Left cardiac atrium (tissue), 4 donors: Measurements from ENCODE around the gene GFOD2. TPM values are rescaled to one million over a fixed set of nuclear protein-coding genes. Genes with fewer than 3 reads are reported as not detected.

ENCODE experiments used
- ATAC-seq, 2 donors: fragments of 200-7000 bp; cut with Tn5 transposase; one replicate each; pipeline ENCODE4 v1.9.1; 2020; ENCODE audit warnings: mild to moderate bottlenecking in 2 of 2, moderate library complexity in 2 of 2
- DNase-seq: peaks from one replicate; pipeline ENCODE4 v3.0.0-alpha.2; 2020
- intact Hi-C, 2 donors: fragments of 100-400 bp; cut with DNase I; formaldehyde crosslinking; loops; one replicate each; pipeline versions ENCODE4 v1.14.1 to v1.15.1; 2022 to 2023
- total RNA-seq, 2 donors: library from RNA; stranded (reverse); fragmentation: NEBNext Ultra II Directional; extraction: Animal tissue kit (Norgen Biotek cat#: 25700); gene quantifications; one replicate each; pipeline ENCODE4 v1.2.1, GENCODE V29; 2021
- donor health status: DM: no; HTN: yes; CAD: no.
- donor health status: DM: no; HTN: yes; CAD: no; lungs with severe emphysema.
- donor health status: DM: yes; HTN: yes; CAD: no.
- donor health status: Dilated cardiomyopathy.

Gene GFOD2
- total RNA-seq, 2 donors from 2014 or later: 10.1 to 11.7 TPM

DNA sequence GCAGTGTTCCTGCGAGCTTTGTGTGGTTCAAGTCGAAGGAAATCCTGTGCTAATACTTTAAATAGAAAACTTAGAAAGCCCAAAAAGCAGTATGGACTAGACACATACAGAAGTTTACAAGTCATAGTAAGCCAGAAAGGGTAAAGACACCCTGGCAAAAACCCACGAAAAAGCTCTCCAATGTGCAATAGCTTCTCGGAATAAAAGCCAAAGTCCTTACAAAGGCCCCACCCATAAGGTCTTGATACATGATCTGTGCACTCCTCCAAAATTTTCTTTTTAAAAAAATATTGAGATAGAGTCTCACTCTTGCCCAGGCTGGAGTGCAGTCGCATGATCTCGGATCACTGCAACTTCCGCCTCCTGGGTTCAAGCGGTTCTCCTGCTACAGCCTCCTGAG is 42.2 kb downstream of the GFOD2 start:
- intact Hi-C loops: loop anchor here (10.0 kb wide), 2 partner anchors 138 to 248 kb away; no protein-coding TSS in a partner anchor
- DNase-seq: no peak
- ATAC-seq: no peak

DNA sequence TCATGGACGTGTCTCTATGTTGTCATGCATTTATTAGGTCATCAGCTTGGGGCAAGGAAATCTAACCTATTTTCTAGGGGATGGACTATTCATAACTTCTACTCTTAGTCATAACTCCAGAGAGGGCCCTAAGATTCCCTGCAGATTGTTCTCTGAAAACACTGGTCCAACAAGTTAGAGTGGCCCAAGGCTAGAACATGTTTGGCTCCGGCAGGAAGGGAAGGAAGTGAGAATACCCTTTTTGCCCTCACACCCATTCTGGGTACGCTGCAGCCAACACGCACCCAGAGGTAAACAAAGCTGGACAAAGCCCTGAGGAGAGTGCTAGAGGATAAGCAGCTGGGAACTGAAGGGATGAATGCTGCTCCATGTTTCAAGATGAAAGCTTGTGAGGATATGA is 42.6 kb downstream of the GFOD2 start:
- intact Hi-C loops: loop anchor here (10.0 kb wide), 2 partner anchors 138 to 248 kb away; no protein-coding TSS in a partner anchor
- ATAC-seq (no peak), DNase-seq (no peak)

DNA sequence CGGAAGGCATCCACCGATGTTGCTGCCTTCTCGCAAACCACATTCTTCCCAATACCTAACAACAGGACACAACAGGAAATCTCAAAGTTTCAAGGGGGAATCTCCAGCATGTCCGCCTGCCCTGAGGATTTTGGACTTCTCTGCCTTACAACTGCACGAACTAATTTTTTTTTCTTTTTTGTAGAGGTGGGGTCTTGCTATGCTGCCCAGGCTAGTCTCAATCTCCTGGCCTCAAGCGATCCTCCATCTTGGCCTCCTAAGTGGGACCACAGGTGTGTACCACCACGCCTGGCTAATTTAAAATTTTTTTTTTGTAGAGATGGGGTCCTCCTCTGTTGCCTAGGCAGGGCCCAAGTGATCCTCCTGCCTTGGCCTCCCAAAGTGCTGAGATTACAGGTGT is 43.1 kb downstream of the GFOD2 start:
- ATAC-seq: no peak
- intact Hi-C loops: loop anchor here (10.0 kb wide), 2 partner anchors 139 to 249 kb away; no protein-coding TSS in a partner anchor

DNA sequence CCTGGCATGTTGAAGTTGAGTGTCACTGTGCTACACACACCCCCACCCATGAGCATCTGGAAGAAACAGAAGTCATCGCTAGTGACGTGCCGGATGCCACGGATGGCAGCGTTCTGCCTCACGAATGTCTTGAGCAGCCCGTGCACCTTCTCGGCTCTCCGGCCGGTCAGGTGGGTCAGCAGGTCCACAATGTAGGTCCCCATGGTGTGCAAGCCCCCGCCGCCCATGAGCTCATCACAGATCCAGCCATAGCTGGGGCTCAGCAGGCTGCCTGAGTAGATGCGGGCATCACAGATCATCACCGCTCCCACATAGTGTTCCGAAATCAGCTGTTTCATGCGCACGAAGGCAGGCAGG is 43.6 kb downstream of the GFOD2 start:
- intact Hi-C loops: loop anchor here (10.0 kb wide), 2 partner anchors 139 to 249 kb away; no protein-coding TSS in a partner anchor
- DNase-seq (no peak), ATAC-seq (no peak)

More for the DNA sequence above, 43.1 kb downstream of the GFOD2 start:
- no peak for DNase-seq

DNA sequence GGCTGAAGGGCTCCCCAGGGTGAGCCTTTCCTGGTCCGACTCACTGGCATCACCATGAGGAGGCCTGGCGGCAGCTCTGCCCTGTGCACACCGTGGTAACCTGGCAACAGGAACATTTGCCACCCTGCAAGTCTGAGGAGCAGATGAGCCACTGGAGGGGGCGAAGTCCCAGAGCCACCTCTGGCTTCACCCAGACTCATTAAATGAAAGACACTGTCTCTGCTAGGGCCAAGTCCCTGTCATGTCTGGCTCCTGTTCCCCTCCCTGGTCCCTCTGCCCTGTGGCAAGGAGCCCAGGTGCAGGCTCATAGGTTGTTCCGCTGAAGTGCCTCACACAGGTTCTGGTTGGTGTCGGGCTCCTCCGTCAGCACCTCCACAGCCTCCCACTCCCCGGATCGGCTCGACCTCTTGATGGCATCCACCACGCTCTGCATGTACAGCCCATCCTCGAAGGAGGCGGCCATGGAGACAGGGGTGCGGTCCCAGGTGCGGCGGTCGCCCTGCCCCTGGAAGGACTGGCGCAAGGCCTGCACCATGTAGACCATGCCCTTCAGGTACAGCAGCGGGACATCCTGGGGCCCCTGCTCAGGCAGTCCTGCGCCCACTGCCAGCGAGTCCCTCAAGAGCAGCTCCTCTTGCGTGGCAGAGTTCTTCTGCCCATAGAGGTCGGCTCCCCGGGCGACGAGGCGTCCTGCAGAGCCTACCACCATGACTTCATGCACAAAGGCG is 44.1 kb downstream of the GFOD2 start:
- ATAC-seq (peak in 1 of 2 donors; percentile 33), DNase-seq (no peak)
- intact Hi-C loops: loop anchor here (5.0 to 10.0 kb wide), 4 partner anchors 47 to 250 kb away; partner anchors contain the start of genes RANBP10 (in 1 of the 2) and TSNAXIP1 (in 1 of the 2)

DNA sequence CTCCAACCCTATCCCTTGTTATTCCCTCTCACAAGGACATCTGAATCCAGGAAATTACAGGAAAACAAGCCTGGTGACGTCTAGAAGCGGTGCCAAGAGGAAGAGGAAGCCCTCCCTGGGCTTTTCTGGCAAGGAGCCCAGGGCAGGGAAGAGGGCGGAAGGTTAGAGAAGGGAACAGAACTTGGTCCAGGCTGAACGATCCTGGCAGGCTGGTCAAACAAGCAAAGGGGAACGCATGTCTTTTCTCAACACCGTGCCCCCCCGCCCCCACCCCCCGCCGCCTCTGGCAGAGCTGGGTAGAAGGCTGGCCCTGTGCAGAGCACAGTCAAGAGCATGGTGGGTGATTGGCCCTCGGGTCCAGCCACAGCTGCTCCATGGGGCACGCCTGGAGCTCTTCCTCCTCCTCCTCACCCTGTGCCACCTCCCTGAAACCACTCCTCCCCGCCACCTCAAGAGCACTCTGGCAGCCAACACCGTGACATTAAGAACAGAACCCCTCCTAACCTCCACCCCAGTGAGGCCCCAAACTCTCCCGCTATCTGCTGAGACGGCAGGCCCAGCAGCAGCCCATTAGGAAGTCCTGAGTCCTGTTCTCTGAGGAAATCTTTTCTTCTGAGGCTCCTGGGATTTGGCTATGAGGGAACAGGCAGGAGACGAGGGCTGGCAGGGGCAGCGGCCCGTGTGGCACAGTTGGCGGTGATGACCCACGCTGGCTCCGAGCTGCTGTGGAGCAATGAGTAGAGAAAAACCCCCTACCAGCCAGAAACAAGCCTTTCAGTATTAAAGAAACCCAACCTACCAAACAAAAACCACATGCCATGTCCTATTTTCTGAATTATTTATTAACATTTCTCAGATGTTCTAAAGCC is 45.2 kb downstream of the GFOD2 start:
- ATAC-seq (peak; percentile 59 to 69), DNase-seq (peak; percentile 81)
- intact Hi-C loops: loop anchor here (5.0 to 10.0 kb wide), 4 partner anchors 48 to 251 kb away; partner anchors contain the start of genes RANBP10 (in 1 of the 2) and TSNAXIP1 (in 1 of the 2)

DNA sequence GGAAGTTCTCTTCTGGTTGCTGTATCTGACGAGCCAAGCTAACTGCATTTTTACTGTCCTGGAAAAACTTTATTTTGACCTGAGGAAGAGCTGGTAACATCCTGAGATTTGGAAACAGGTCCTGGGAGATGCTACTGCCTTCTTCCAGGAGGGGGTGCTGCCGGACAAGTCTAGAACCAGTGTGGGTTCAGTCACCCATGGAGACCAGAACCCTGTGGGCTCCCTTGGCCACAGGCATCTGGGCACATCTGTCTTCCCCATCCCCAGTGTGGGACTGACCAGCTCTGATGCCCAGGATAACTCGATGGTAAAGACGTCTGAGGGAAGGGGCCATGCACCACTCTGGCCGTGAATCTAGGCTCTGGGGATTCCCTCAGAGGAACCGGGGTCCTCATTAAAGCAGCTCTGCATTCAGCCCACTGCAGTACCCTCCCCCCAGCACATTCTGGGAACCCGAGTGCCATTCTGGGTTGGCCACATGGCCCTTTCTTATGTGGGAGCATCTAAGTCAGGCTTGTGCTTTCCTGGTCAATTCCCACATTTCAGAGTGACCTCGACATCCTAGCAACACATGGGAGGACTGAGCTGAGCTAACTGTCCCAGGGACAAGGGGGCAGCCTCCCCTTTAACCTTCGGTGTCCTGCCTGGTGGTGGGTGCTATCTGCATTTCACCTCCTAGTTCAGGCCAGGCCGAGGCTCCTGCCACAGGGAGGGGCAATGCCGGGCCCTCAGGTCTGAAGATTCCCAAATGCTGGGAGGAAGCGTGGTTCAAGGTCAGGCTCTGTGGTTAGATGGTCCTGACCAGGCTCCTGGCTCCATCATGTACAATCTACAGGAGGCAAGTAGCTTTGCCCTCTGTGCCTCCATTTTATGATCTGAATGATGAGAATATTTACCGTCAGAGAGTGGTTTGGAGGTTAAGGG is 46.1 kb downstream of the GFOD2 start:
- DNase-seq: peak; percentile 72
- intact Hi-C loops: loop anchor here (5.0 to 10.0 kb wide), 4 partner anchors 49 to 252 kb away; partner anchors contain the start of genes RANBP10 (in 1 of the 2) and TSNAXIP1 (in 1 of the 2)
- peak; percentile 47 to 50 for ATAC-seq

DNA sequence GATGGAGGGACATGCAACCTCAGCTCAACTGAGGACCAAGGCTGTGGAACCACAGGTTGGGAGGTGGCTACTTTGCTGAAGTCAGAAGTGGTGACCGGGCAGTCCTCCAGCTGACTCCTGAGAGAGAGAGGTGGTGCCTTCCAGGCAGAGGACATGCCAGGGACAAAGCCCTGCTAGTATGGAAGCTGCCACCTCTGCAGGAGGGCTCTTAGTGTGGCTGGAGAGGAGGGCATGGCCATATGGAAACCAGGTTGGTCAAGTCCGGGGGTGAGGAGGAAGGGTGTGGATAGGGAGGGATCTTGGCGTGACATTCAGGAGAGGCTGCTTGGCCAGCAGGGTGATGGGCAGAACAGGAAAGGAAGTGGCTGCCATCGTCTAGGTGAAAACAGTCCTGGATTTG is 46.8 kb downstream of the GFOD2 start:
- no peak for ATAC-seq
- DNase-seq: no peak
- intact Hi-C loops: loop anchor here (5.0 to 10.0 kb wide), 4 partner anchors 50 to 252 kb away; partner anchors contain the start of genes RANBP10 (in 1 of the 2) and TSNAXIP1 (in 1 of the 2)

DNA sequence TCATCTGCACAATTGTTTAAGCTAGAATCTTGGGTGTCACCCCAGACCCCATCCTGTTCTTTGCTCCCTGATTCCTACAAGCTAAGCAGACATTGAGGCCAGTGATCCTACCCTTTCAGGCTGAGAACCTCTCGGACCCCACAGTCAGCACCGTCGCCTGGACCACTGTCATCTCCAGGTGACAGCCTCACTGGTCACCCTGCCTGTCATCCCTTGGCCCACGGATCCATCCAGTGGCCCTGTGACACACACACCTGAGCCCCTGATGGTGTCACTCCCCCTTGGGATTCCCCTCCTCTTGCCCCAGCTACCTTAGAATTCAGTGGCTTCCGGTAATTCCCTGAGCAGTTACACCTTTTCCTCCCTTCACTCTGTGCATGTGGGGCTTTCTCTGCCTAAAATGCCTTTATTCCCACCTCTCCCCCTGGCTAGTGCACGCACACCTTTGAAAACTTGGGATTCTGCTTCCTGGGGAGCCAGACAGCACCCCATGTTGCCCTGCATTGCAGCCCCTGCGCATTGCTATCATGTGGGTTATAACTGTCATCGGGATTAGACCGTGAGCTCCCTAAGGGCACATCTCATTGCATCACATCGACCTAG is 49.5 kb downstream of the GFOD2 start:
- DNase-seq (no peak), ATAC-seq (no peak)
- intact Hi-C loops: loop anchor here (2.0 to 10.0 kb wide), 6 partner anchors 53 to 255 kb away; partner anchors contain the start of genes RANBP10 (in 1 of the 2), RIPOR1 (in 1 of the 2) and TSNAXIP1 (in 1 of the 2)

GRCh38 chr16:67668495-67669157 is 50.5 kb downstream of the GFOD2 start:
- intact Hi-C loops: loop anchor here (2.0 to 10.0 kb wide), 2 partner anchors 144 to 148 kb away; partner anchors contain the start of gene RIPOR1 (in 1 of the 2)
- no peak for ATAC-seq
- no peak for DNase-seq

- ATAC-seq (peak; percentile 84 to 88), DNase-seq (peak; percentile 89)
- intact Hi-C loops: loop anchor here (2.0 to 10.0 kb wide), 2 partner anchors 143 to 147 kb away; partner anchors contain the start of gene RIPOR1 (in 1 of the 2)
Observed at GRCh38 chr16:67667817-67668494, 51.2 kb downstream of the GFOD2 start.

- ATAC-seq: no peak
- intact Hi-C loops: loop anchor here in 1 of 2 donors (10.0 kb wide), 1 partner anchor 143 kb away; the partner anchor contains the start of gene RIPOR1
- DNase-seq: peak; percentile 27
Observed at GRCh38 chr16:67667453-67667816, 51.7 kb downstream of the GFOD2 start.

GRCh38 chr16:67666559-67667452 is 52.3 kb downstream of the GFOD2 start, which contains the start of the genes C16orf86 and ENKD1:
TSS of gene C16orf86 (plus strand) at chr16:67666814. CDS start at chr16:67666971, 157 bp downstream.
TSS of gene ENKD1 (minus strand) at chr16:67666750. CDS start at chr16:67666442, 308 bp downstream.
- DNase-seq (peak; percentile 90), ATAC-seq (peak; percentile 80 to 85)
- intact Hi-C loops: loop anchor here in 1 of 2 donors (10.0 kb wide), 1 partner anchor 142 kb away; the partner anchor contains the start of gene RIPOR1

GRCh38 chr16:67666032-67666551 is 53.0 kb downstream of the GFOD2 start:
- intact Hi-C loops: loop anchor here in 1 of 2 donors (10.0 kb wide), 1 partner anchor 141 kb away; the partner anchor contains the start of gene RIPOR1
- DNase-seq (no peak), ATAC-seq (peak; percentile 12 to 21)

DNA sequence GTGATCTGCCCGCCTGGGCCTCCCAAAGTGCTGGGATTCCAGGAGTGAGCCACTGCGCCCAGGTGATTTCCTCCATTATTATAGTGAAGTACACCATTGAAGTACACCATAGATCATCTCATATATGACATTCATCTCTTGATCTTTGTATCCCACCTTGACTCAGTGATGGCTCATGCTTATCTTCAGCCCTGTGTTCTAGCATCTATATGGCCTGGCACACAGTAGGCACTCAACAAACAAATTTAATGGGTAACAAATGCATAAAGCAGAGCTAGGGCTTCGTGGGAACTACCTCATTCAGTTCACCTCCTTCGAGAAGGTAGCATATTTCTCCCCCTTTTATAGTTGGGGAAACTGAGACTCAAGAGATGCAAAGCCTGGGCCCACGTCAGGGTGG is 53.5 kb downstream of the GFOD2 start:
- intact Hi-C loops: loop anchor here in 1 of 2 donors (10.0 kb wide), 1 partner anchor 141 kb away; the partner anchor contains the start of gene RIPOR1
- ATAC-seq: no peak
- DNase-seq: no peak
